ENCODE results near the gene PGK1. TPM values are rescaled to one million over a fixed set of nuclear protein-coding genes. Genes with fewer than 3 reads are reported as not detected.
"Not testable (repeated sequence)": the region's sequence is repeated elsewhere in the genome, so short reads cannot be mapped to it uniquely, and the experiment has no call there.

The PGK1 gene
- total and polyA plus RNA-seq, 4 donors, result 70.3 to 172 (median 144) TPM

GRCh38 chrX:78124307-78124706 lies 20.3 kb downstream of the PGK1 start:
- H3K9ac ChIP-seq (ENCODE audit: low read depth in 1 of 2, low read length in 2 of 2), result no peak overlapping the region
- H3K36me3 ChIP-seq (ENCODE audit: control insufficient read depth in 4 of 4, insufficient read depth in 3 of 4, low read depth in 1 of 4, low read length in 3 of 4), result peaks cover 3 to 67% (median 38%) of the 10 kb centered on the region in 4 donors
- 80% methylated on average over 2 of the region's 2 CpGs for WGBS
- no peak for DNase-seq (ENCODE audit: low spot score)
- no peaks in the 10 kb centered on the region for H3K9me3 ChIP-seq (ENCODE audit: control insufficient read depth in 4 of 4, low read length in 3 of 4)
- H3K27ac ChIP-seq (ENCODE audit: low read depth in 1 of 2, low read length in 2 of 2), result no peak overlapping the region
- no peaks in the 10 kb centered on the region for H3K4me1 ChIP-seq (ENCODE audit: control insufficient read depth in 4 of 4, insufficient read depth in 4 of 4, low read length in 3 of 4)
- no peak overlapping the region for H3K4me3 ChIP-seq (ENCODE audit: low read depth in 1 of 3, low read length in 3 of 3)
- peaks cover 0 to 2% (median 0%) of the 10 kb centered on the region in 4 donors for H3K27me3 ChIP-seq (ENCODE audit: control insufficient read depth in 4 of 4, insufficient read depth in 4 of 4, low read length in 3 of 4)
- TF ChIP-seq GABPA (IDR thresholded peaks at IDR 0.05 in 1 of 2, conservative IDR thresholded peaks at IDR 0.05 in 1 of 2), result no peak
- peak in 1 of 2 donors; percentile 34 for TF ChIP-seq RAD21 (IDR thresholded peaks at IDR 0.05)

GRCh38 chrX:78125148-78125547 lies 21.1 kb downstream of the PGK1 start:
- Histone ChIP-seq H3K9me3 (ENCODE audit: control insufficient read depth in 4 of 4, low read length in 3 of 4) (no peaks in the 10 kb centered on the region), H3K9ac (ENCODE audit: low read depth in 1 of 2, low read length in 2 of 2) (no peak overlapping the region), H3K36me3 (ENCODE audit: control insufficient read depth in 4 of 4, insufficient read depth in 3 of 4, low read depth in 1 of 4, low read length in 3 of 4) (peaks cover 3 to 67% (median 36%) of the 10 kb centered on the region in 4 donors), H3K27ac (ENCODE audit: low read depth in 1 of 2, low read length in 2 of 2) (no peak overlapping the region), H3K27me3 (ENCODE audit: control insufficient read depth in 4 of 4, insufficient read depth in 4 of 4, low read length in 3 of 4) (peaks cover 0 to 2% (median 0%) of the 10 kb centered on the region in 4 donors), H3K4me1 (ENCODE audit: control insufficient read depth in 4 of 4, insufficient read depth in 4 of 4, low read length in 3 of 4) (no peaks in the 10 kb centered on the region), H3K4me3 (ENCODE audit: low read depth in 1 of 3, low read length in 3 of 3) (no peak overlapping the region)
- TF ChIP-seq EGR1 (IDR thresholded peaks at IDR 0.05; ENCODE audit: low read depth in 2 of 2) (no peak), YY1 (IDR thresholded peaks at IDR 0.05) (no peak), NR2F2 (IDR thresholded peaks at IDR 0.05) (no peak), RAD21 (IDR thresholded peaks at IDR 0.05) (no peak), FOXA2 (IDR thresholded peaks at IDR 0.05) (no peak), CTCF (IDR thresholded peaks at IDR 0.05; ENCODE audit: low read depth, low read length, missing input control) (no peak), RXRA (IDR thresholded peaks at IDR 0.05) (no peak), HNF4A (conservative IDR thresholded peaks at IDR 0.05) (no peak), JUND (IDR thresholded peaks at IDR 0.05) (no peak), ZBTB33 (IDR thresholded peaks at IDR 0.05) (no peak), SP1 (IDR thresholded peaks at IDR 0.05) (no peak), REST (IDR thresholded peaks at IDR 0.05) (no peak), MAX (IDR thresholded peaks at IDR 0.05) (no peak), TAF1 (conservative IDR thresholded peaks at IDR 0.05) (no peak), GABPA (IDR thresholded peaks at IDR 0.05 in 1 of 2, conservative IDR thresholded peaks at IDR 0.05 in 1 of 2) (no peak)
- 55% methylated on average over 1 of the region's 1 CpG for WGBS
- DNase-seq (ENCODE audit: low spot score), result no peak

- not testable (repeated sequence) for H3K27ac ChIP-seq (ENCODE audit: low read depth in 1 of 2, low read length in 2 of 2); H3K4me3 ChIP-seq (ENCODE audit: low read depth in 1 of 3, low read length in 3 of 3); H3K9ac ChIP-seq (ENCODE audit: low read depth in 1 of 2, low read length in 2 of 2); H3K4me1 ChIP-seq (ENCODE audit: control insufficient read depth in 4 of 4, insufficient read depth in 4 of 4, low read length in 3 of 4); H3K27me3 ChIP-seq (ENCODE audit: control insufficient read depth in 4 of 4, insufficient read depth in 4 of 4, low read length in 3 of 4); DNase-seq (ENCODE audit: low spot score); H3K9me3 ChIP-seq (ENCODE audit: control insufficient read depth in 4 of 4, low read length in 3 of 4)
- H3K36me3 ChIP-seq (ENCODE audit: control insufficient read depth in 4 of 4, insufficient read depth in 3 of 4, low read depth in 1 of 4, low read length in 3 of 4), result peaks cover 3 to 63% (median 32%) of the 10 kb centered on the region in 4 donors
Measured at GRCh38 chrX:78125781-78126180, 21.7 kb downstream of the PGK1 start.

Data from liver (tissue), 9 donors.